Measurements from ENCODE around the gene ATP8A1. TPM values are rescaled to one million over a fixed set of nuclear protein-coding genes. Genes with fewer than 3 reads are reported as not detected.
"Not testable (repeated sequence)": the region's sequence is repeated elsewhere in the genome, so short reads cannot be mapped to it uniquely, and the experiment has no call there.

The ATP8A1 gene
- polyA plus RNA-seq, 4 donors: 27.0 to 34.6 (median 27.6) TPM

DNA sequence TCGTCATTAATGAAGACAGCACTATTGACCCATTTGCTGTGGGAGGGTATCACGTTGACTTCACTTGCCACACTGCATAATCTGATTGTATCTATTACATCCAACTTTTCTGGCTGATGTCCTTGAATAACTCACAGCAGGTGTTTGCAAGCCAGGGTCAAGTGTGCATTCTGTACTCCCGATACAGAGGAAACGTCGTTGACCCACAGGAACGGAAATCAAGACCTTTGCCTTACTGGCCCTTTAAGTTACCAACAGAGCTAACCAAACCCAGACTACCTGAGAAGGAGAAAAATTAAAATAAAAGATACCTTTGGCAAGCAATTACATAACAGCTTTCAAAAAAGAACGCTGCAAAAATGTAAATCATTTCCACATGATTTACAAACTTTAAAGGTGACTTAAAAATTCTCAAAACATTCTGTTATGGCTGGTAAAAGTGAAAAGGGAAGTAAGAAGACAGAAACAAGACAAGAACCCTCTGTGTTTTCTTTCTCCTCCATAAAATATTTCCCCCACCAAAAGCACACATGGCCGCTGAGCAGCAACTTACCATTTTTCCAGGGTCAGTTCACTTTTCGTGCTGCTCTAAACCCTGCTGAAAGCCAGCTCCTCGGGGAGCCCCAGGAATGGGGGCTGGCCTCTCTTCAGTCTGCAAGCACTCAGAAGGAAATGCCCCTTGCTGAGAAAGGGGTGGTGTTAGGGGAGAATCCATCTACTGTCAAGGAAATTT lies 266.1 kb downstream of the ATP8A1 start:
- no peak for DNase-seq (ENCODE audit: low read depth in 4 of 4, low spot score in 2 of 4)

DNA sequence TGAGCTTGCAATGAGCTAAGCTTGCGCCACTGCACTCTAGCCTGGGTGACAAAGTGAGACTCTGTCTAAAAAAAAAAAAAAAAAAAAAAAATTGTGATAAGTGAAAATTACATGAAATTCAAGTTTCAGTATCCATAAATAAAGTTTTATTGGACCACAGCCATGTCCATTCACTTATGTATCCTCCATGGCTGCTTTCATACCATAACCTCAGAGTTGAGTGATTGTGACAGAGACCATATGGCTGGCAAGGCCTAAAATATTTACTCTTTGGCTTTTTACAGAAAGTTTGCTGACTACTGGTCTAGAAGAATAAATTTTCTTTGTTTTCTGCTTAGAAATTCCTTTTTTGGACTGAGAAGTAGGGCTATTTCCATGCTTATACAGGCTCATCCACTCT lies 271.4 kb downstream of the ATP8A1 start:
- no peak for DNase-seq (ENCODE audit: low read depth in 4 of 4, low spot score in 2 of 4)

DNA sequence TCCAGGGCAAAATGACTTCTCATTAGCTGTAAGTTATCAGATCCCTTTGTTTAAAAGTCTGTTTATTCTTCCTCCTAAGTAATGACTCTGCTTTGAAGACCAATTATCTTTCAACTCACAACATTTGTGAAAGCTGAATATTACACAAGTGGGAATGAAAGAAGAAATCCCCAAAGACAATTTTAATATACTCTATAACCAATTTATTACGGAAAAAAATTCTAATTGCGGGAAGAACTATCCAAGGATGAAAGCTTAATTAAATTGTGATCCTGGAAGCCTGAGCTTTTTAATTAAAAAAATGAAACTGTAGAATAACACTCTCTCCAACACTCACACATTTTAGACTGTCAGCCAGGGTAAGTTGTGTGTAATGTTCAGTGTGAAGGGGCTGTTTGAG lies 275.2 kb downstream of the ATP8A1 start:
- no peak for DNase-seq (ENCODE audit: low read depth in 4 of 4, low spot score in 2 of 4)

DNA sequence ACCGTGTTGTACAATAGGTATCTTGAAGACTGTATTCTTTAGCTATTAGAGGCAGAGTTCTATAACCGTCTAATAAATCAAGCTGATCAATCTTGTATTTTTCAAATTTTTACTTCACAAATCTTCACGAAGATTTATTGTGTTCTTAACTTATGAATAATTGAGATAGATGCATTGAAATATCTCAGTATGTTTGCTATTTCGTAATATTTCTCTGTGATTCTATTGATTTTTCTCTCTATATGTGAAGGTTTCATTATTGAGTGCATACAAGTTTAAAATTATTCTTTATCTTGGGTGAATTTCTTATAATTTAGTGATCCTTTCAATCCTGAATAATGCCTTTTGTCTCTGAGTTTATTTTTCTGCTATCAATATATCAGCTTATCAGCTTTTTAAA lies 279.4 kb downstream of the ATP8A1 start:
- DNase-seq (ENCODE audit: low read depth in 4 of 4, low spot score in 2 of 4): no peak

DNA sequence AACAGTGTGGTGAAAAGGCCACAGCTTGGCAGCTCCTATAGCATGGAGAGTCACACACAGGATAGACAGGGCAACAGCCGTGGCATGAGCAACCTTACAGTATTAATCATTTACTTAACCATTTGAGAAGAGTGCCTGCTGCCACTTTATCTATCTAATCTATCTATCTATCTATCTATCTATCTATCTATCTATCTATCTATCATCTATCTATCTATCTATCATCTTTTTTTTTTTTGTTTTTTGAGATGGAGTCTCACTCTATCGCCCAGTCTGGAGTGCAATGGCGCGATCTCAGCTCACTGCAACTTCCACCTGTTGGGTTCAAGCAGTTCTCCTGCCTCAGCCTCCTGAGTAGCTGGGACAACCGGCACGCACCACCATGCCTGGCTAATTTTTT lies 284.6 kb downstream of the ATP8A1 start:
- not testable (repeated sequence) for DNase-seq (ENCODE audit: low read depth in 4 of 4, low spot score in 2 of 4)

DNA sequence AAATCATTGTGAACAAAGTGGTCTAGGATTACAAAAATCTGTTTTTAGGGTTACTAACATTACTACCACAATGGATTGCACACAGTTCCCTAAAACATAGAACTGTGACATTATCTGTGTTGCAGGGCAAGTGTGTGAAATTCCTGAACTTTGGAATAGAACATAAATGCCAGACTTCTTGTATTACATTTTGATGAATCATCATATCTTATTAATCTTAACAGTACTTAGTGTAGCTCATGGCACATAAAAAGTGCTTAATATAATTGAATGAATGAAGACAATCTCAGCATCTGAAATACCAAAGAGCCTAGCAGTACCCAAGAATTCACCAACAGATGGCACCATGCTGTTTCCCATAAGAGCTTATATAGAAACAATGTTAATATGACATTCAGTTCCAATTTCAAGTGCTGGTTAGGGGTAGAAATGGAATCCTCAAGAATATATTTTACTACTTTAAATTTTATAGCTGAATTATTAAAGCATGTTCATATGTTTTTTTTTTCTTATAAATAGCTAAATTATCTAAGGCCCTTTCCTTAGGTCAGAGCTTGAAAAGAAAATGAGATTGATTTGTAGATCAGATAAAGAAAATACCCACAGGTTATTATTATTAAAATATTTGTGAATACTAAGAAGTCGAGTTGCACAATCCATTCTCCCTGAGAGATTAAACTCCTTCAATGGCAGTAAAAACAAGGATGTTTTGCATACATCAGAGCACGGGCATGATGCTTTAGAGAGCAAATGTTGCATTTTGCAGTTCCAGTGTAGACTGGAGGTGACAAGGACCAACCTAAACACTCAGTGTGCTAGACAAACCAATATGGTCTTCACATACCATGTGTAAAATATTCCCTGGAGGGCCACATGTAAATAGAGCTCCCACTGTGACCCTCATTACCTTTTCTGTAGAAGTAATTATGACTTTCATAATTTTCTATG lies 285.3 kb downstream of the ATP8A1 start:
- no peak for DNase-seq (ENCODE audit: low read depth in 4 of 4, low spot score in 2 of 4)

DNA sequence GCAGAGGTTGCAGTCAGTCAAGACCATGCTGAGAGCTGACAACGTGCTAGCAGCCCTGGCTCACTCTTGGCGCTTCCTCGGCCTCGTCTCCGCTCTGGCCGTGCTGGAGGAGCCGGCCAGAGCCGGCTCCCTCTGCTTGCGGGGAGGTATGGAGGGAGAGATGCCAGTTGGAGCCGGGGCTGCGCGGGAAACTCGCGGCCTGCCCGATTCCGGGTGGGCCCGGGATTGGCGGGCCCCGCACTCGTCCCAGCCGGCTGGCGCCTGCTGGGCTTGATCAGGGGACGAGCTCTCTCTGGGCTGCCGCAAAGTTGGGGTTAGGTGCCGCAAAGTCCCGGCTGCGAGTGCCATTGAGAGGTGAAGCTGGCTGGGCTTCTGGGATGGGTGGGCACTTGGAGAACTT lies 287.4 kb downstream of the ATP8A1 start:
- DNase-seq (ENCODE audit: low read depth in 4 of 4, low spot score in 2 of 4): no peak

DNA sequence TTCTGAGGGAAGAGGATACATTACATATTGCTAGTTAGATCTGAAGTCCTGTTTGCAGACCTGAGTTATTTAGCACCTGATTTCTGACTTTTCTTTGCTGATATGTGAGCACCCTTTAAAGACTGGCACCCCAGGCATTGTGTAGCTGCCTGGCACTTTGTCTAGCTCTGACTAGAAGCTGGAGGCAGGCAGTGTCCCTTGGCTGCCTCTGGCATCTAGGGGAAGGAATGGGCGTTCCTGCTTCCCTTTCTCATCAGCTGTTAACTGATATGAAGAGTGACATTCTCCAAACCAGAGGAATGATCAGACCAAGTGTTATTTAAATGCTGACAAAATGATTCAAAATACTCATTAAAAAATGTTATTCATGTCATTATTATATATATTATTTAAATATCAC lies 289.9 kb downstream of the ATP8A1 start:
- no peak for DNase-seq (ENCODE audit: low read depth in 4 of 4, low spot score in 2 of 4)

DNA sequence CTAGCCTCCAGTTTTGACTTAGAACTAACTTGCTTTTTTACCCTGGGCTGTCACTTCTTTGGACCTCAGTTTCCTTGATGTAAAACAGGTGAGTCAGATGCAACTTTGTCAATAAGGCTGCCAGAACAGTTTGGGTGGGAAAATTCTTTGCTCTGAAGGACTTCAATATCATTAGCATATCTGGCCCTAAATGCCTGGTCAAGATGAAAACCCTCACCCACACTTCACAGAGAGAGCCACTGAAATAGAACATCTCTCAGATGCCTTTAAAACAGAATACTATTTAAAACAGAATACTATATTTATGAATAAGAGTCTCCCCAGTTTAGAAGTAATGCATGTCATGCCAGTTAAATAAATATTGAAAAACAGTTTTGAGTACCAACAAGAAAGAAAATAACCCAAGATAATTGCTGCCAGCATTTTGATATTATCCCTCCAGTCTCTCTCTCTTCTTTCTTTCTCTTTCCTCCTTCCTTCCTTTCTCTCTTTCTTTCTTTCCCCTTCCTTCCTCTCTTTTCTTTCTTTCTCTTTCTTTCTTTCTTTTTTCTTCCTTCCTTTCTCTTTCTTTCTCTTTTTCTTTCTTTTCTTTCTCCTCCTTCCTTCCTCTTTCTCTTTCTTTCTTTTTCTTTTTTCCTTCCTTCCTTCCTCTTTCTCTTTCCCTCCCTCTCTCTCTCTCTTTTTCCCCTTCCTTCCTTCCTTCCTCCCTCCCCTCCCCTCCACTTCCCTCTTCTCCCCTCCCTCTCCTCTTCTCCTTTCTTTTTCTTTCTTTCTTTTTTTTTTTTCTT lies 292.4 kb downstream of the ATP8A1 start:
- DNase-seq (ENCODE audit: low read depth in 4 of 4, low spot score in 2 of 4): no peak

DNA sequence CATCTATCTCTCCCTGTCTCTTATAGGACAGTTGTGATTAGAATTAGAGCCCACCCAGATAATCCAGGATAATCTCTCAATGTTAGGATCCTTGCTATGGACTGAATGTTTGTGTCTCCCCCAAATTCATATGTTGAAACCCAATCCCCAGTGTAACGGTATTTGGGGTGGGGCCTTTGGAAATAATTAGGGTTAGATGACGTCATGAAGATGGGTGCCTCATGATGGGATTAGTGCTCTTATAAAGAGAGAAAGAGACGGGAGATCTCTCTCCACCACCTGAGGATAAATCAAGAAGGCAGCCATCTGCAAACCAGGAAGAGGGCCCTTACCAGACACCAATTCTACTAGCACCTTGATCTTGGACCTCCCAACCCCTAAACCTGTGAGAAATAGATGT lies 293.3 kb downstream of the ATP8A1 start:
- DNase-seq (ENCODE audit: low read depth in 4 of 4, low spot score in 2 of 4): no peak

DNA sequence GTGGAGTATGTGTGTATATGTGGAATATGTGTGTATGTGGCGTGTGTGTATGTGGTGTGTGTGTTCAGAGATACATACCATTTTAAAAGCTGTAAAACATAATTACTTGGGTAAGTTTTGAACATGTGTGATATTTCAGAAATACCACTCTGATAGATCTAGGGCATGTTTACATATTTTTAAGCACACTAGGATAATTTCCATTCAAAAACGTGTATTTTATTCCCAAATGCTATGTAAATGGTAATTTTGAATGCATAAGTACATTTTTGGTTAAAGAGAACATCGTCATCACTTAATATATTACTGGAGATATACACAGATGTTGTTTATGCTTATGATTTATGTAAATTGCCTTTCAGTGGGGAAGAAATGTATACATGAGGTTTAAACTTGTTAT lies 294.3 kb downstream of the ATP8A1 start:
- no peak for DNase-seq (ENCODE audit: low read depth in 4 of 4, low spot score in 2 of 4)

DNA sequence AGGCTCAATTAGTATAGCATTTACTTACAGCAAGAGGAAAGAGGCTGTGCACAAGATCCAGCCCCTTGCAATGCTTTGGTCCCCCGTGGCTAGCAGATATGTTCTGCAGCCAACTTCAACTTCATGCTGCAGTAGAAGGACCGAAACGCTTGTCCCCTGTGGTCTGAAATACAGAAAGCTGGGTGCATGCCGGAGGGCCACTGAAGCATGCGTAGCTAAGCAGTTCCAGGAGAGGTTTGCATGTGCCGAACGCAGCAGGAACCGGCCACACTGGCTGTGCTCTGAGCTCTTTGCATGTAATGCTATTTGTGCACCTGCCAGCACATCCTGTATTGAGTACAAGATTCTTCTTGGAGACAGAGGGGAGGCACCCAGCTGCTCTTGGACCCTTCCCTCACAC lies 295.4 kb downstream of the ATP8A1 start:
- DNase-seq (ENCODE audit: low read depth in 4 of 4, low spot score in 2 of 4): no peak

DNA sequence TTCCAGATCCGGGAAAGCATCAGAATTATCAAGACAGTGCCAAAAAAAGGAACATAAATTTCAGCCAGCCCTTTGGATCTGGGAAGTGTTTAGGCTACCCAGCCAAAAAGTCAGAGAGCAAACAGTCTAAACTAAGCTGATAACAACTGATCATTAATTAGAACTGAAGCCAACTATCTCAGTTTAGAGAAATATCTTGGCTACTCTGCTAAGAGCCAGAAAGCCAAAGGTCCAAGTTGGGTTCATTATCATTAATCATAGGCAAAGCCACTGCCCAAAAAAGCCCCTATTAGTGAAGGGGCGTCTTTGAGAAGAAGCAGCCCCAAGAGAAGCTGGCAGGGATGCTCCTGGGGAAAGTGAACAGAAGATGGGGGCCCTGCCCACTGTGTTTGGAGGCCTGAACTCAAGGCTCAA lies 296.6 kb downstream of the ATP8A1 start:
- no peak for DNase-seq (ENCODE audit: low read depth in 4 of 4, low spot score in 2 of 4)

DNA sequence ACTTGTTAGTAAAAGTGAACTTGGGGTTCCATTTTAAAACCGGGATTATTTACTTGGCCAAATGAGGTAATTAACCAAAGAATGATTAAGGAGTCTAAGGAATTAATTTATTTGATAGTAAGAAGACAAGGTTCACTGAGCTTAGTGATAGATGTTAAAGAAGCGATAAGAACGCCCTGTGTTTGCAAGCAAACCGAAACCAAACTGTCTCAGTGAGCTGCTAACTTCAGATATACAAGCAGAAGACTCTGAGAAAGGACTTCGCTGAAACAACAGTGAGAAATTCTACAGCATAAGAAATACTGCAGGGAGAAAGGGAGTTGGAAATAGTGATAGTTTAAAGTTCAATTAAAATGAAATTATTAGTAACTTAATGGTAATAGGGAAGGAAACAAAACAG lies 297.2 kb downstream of the ATP8A1 start:
- no peak for DNase-seq (ENCODE audit: low read depth in 4 of 4, low spot score in 2 of 4)

Other genes with a start within 250 kb of the ATP8A1 start
- gene GRXCR1, start 235.6 kb upstream of the ATP8A1 start, polyA plus RNA-seq (ENCODE audit: insufficient read length in 4 of 4): not detected